ENCODE results near the gene GON7.

Gene GON7

DNA sequence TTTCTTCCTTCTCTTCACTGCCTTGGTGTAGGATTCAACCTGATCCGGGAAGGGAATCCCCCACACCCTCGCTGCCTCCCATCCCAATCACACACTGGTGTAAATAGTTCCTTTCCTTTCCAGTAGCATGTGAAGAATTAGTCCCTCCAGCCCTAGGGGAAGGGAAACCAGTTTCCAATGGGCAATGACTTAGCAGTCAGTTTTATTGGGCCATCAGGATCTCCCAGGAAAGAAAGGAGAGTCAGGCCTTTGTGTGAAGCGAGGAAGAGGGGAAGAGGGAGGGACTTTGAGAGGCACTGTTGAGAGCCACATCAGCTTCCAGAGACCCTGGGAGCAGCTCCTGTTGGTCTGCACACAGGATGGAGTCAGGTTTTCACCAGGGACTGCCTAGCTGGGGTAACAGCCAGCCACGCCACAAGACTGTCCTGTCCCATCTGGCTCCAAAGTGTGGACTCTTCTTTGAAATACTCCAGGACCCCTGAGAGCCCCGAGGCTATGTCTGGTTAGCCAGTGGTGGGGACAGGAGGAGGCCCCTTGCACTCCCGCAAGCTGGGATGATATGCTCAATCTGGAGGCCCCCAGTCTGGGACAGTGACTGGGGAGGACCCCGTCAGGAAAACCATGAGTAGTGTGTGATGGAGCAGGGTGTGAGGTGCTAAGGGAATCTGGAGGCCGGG is 50.0 kb downstream of the GON7 start:
- DNase-seq (ENCODE audit: low spot score), result no peak

DNA sequence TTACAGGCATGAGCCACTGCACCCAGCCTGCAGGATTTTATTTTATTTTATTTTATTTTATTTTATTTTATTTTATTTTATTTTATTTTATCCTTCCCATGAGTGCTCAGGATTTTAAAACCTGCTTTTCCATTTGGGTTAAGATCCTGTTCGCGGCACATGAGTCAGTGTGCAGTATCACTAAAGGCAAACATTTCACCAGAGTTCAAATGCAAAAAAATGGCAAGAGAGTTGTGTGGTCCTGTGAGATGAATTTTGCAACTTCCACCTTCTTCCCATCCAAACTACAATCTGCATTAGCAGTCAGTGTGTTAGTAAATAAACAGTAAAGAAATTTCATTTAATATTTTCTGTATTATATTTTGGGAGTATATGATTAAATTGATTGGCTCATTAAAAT is 51.2 kb downstream of the GON7 start:
- DNase-seq (ENCODE audit: low spot score), result no peak

- DNase-seq (ENCODE audit: low spot score), result no peak
Measured at GRCh38 chr14:93153121-93153520, 53.7 kb downstream of the GON7 start.
